GM21737 (cell line): ENCODE data around the gene PSMC4.
A peak's percentile ranks its signal among the peaks of the same experiment; 100 is the strongest.

ENCODE experiments used
- ATAC-seq: cut with Tn5 transposase; IDR thresholded peaks from one replicate; pipeline ENCODE4 v1.9.1; 2021; ENCODE audit warnings: mild to moderate bottlenecking, moderate library complexity; ENCODE audit not compliant: unreplicated experiment

PSMC4 gene

GRCh38 chr19:39970675-39971379 is at the start of gene PSMC4:
Gene PSMC4, plus strand, starts transcription at chr19:39971165. Its CDS starts 38 bp downstream, at chr19:39971203.
- ATAC-seq, result peak; percentile 91

DNA sequence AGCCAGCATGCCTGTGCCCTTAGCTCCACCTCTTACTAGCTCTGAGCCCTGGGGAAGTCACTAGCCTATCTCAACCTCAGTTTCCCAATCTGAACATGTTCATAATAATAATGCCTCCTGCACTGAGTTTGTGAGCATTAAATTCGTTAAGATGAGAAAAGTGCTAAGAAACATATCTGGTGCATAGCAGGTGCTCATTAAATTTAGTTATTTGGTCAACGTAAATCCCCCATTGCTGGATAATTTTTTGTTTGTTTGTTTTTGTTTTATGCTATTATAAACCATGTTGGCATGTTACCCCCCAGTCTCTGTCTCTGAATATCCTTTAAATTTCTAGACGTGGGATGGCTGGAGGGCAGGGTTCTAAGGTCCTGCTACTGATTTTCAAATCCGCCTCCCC is 47.1 kb upstream of the PSMC4 start:
- no peak for ATAC-seq

- no peak for ATAC-seq
These were observed 46.6 kb upstream of the PSMC4 start for GRCh38 chr19:39924389-39924788.

- no peak for ATAC-seq
These were observed 46.0 kb upstream of the PSMC4 start for GRCh38 chr19:39924952-39925351.

GRCh38 chr19:39926170-39926760 is 44.7 kb upstream of the PSMC4 start:
- no peak for ATAC-seq

DNA sequence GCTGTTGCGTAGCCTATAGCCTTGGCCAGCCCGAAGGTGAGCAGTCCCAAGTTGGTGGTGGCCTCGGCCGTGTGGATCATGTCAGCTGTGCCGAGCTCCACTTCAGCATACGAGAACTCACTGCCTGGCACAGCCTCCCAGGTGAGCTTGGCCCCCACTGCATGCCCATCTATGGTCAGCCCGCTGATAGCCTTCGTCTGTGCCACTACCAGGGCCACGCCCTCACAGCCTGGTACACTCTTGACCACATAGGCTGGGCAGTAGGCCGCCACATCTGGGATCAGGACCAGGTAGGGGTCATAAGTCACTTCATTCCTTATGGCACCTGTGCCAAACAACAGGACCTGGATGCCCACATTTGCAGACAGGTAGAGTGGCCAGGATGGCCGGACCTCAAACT is 43.9 kb upstream of the PSMC4 start:
- ATAC-seq, result no peak

- ATAC-seq, result no peak
These were observed 43.2 kb upstream of the PSMC4 start for GRCh38 chr19:39927524-39928356.

DNA sequence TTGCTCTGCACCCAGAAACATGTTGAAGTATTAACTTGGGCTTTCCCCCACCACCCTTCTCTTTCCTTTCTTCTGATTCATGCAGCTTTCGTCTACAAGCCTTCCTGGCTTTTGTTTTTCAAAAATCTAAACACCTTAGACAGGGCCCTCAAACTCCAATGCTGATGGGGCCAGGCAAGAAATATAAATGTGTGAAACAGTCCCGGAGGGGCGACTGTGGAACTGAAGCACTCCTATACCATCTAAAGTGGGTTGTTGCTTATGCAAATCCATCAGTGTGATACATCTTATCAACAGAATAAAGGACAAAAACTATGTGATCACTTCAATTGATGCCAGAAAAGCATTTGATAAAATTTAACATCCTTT is 42.6 kb upstream of the PSMC4 start:
- no peak for ATAC-seq

DNA sequence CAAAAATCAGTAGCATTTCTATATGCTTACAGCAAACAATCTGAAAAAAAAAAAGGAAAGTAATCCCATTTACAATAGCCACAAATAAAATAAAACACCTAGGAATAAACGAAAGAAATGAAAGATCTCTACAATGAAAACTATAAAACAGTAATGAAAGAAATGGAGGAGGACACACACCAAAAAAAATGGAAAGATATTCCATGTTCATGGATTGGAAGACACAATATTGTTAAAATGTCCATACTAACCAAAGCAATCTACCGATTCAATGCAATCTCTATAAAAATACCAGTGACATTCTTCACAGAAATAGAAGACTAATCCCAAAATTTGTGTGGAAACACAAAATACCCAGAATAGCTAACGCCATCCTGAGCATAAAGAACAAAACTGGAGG is 41.2 kb upstream of the PSMC4 start:
- no peak for ATAC-seq

- ATAC-seq, result no peak
These were observed 36.2 kb upstream of the PSMC4 start, which contains the start of gene FCGBP for GRCh38 chr19:39934584-39935363. Gene FCGBP, minus strand, starts transcription at chr19:39934634.

DNA sequence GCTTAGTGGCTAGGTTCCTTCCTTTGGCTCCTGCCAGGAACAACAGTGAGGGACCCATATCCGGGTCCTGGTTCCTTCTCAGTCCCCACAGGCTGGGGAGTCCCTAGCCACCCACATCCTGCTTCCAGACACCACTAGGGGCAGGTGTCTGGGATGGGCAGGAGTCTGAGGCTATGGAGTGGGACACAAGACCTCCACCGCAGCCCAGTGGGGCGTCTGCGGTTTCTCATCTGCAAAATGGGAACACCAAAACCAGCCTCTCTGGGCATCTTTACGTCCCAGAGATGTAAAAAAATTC is 35.7 kb upstream of the PSMC4 start:
- ATAC-seq, result no peak

GRCh38 chr19:39936020-39936419 is 34.9 kb upstream of the PSMC4 start:
- no peak for ATAC-seq

- ATAC-seq, result no peak
These were observed 34.3 kb upstream of the PSMC4 start for GRCh38 chr19:39936622-39937021.

- no peak for ATAC-seq
These were observed 33.8 kb upstream of the PSMC4 start for GRCh38 chr19:39937094-39937720.

- no peak for ATAC-seq
These were observed 33.2 kb upstream of the PSMC4 start for GRCh38 chr19:39937787-39938186.

GRCh38 chr19:39939556-39939955 is 31.4 kb upstream of the PSMC4 start:
- ATAC-seq, result no peak

DNA sequence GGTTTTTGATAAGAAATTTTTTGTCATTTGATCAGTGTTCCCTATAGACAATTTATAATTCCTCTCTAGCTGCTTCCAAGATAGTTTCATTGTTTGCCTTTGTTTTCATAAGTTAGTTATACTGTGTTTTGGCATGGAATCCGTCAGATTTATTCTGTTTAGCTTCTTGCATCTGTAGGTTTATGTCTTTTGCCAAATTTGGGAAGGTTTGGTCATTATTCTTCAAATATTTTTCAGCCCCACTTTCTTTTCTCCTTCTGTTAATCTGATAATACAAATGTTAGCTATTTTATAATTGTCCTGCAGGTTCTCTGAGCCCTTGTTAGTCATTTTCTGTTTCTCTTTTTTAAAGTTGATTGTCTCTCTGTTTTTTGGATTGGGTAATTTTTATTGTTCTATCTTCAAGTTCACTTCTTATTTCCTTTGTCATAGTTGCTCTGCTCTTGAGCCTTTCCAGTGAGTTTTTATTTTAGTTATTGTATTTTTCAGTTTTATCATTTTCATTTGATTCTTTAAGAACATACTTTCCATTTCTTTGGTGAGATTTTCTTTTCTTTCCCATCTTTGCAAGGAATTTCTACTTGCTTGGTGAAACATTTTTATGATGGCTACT is 30.6 kb upstream of the PSMC4 start:
- ATAC-seq, result no peak

DNA sequence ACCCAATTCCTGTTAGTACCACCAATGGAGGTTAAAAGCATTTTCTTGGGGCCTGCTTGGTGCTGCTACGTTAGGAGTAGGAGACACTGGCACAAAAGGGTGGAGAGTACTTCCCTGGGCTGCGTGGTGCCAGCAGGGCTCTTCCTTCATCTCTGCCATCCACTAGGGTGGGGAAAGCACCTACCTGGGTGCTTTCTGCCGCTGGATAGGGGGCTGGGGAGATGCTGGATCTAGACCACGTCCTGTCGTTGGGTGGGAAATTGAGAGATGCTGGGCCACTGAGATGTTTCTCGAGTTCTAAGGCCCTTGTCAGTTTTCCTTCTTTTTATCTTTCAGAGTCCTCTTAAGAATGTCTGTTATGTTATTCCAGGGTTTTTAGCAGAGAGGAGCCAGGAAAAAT is 29.8 kb upstream of the PSMC4 start:
- ATAC-seq, result peak; percentile 18

DNA sequence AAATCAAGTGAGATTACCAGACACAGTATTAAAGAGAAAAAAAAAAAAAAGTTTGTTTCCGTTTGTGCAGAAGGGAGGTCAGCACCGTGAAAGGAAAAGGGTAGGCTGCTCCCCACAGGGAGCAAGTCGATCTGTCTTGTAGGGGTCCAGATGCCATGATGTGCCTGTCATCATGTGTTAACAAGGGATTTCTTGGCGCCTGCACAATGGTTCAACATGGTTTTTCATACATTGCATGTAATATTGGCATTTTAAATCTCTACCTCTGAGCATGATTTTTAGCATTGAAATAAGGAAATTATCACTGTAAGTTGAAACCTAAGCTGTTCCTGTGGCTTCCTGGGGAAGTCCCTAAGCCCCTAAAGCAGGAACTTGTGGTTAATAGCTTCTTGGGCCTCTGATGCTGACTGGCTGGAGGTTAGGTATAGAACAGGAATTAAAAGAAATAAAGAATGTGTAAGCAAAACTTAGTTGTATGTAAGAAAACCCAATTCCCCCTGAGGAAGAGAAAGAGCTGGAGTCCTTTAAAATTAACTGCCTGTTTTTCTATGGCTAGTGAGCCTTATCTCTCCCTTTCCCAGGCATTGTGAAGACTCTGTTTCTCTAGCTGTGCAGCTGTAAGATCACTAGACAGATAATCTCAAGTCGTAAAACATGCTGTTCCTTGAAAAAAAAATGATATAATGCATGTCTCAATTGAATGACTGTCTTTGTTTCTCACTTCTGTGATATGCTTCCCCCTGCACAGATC is 29.2 kb upstream of the PSMC4 start:
- ATAC-seq, result peak; percentile 66

- ATAC-seq, result no peak
These were observed 28.6 kb upstream of the PSMC4 start for GRCh38 chr19:39942366-39942730.
